Measurements from ENCODE around the gene ITPRIPL2. TPM values are rescaled to one million over a fixed set of nuclear protein-coding genes. Genes with fewer than 3 reads are reported as not detected.

The ITPRIPL2 gene
- 24.6 TPM for total RNA-seq
- long read RNA-seq, full-length matches to known transcripts: 25 of 25 reads
- long read RNA-seq, partial matches to known transcripts: 0 of 25 reads
- long read RNA-seq, other reads (novel, unspliced or antisense): 0 of 25 reads

DNA sequence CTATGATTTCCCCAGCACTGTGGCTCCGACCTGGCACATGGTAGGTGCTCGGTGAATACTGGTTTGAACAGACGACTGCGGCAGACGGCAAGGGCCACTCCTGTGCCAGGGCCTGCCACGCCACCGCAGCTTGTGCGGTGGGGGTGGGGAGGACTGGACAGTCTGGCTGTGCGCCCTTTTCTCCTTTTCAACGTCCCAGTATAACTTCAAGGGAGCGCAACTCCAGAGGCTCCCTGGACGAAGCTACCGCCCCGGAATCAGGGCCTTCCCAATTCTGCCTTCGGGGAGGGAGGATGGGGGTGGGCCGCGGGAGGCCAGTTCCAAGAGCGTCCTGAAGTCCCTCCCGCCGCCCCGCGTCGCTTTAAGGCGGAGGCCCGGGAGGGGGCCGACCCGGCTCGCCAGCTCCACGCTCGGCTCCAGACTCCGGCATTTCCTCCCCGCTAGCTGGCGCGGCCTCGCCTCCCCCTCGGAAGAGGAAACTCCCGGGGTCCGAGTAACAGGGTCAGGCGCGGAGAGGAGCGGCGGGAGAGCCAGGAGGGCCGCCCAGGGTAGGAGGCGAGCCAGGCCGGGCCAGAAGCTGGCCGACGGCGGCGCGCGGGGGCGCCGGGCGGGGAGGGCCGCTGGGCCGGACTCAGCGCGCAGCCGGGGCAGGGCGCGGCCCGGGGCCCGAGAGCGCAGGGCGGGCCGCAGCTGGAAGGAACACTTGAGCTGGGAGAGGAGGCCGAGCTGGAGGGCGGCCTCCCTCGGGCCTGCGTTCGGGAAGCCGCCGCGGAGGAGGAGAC lies at the start of gene ITPRIPL2:
TSS of gene ITPRIPL2 (plus strand) at position 388 of the 782 bp plus-strand sequence. CDS start 498 bp downstream, outside the sequence.
- intact Hi-C loops (cut with DNase I): loop anchor here (2.0 kb wide), 1 partner anchor 17 kb away; no protein-coding TSS in a partner anchor
- DNase-seq (ENCODE audit: low spot score): peak; percentile 91

DNA sequence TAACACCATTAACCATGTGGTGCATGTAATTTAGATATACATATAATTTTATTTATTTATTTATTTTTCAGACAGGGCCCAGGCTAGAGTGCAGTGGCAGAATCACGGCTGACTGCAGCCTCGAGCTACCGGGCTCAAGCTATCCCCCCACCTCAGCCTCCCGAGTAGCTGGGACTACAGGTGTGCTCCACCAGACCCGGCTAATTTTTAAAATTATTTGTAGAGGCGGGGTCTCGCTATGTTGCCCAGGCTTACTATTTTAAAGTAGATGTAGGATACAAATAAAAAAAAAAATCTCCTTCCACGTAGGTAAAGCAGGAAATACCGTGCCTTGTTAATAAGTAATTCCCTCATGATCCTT lies 46.8 kb upstream of the ITPRIPL2 start:
- intact Hi-C loops (cut with DNase I): loop anchor here (10.0 kb wide), 1 partner anchor 262 kb away; the partner anchor contains the start of gene ARL6IP1
- DNase-seq (ENCODE audit: low spot score): no peak

- peak; percentile 99 for DNase-seq (ENCODE audit: low spot score)
- intact Hi-C loops (cut with DNase I): loop anchor here (10.0 kb wide), 1 partner anchor 263 kb away; the partner anchor contains the start of gene ARL6IP1
Observed at GRCh38 chr16:19067349-19068236, 46.2 kb upstream of the ITPRIPL2 start, which contains the start of gene COQ7. Gene COQ7, plus strand, starts transcription at chr16:19067614. Its CDS starts 51 bp downstream, at chr16:19067665.

DNA sequence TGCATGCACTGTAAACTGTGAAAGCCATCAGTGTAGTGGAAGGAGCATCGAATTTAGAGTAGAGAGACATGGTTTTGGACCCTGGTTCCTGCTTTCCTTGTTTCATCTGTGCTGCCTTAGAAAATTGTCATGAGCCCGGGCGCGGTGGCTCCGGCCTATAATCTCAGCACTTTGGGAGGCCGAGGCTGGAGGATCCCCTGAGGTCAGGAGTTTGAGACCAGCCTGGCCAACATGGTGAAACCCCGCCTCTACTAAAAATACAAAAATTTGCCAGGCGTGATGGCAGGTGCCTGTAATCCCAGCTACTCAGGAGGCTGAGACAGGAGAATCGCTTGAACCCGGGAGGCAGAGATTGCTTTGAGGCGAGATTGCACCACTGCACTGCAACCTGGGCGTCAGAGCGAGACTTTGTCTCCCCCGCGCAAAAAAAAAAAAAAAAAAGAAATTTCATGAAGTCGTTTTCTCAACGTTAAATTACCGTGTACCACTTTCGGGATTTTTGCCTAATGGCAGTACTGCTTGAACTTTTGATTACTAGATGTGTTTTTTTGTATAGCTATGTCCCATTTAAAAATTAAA lies 45.4 kb upstream of the ITPRIPL2 start:
- intact Hi-C loops (cut with DNase I): loop anchor here (10.0 kb wide), 1 partner anchor 264 kb away; the partner anchor contains the start of gene ARL6IP1
- no peak for DNase-seq (ENCODE audit: low spot score)

- no peak for DNase-seq (ENCODE audit: low spot score)
- intact Hi-C loops (cut with DNase I): loop anchor here (2.0 kb wide), 1 partner anchor 89 kb away; the partner anchor contains the start of gene TMC7
Observed at GRCh38 chr16:19071811-19072777, 41.7 kb upstream of the ITPRIPL2 start.

GRCh38 chr16:19073344-19073743 lies 40.4 kb upstream of the ITPRIPL2 start:
- DNase-seq (ENCODE audit: low spot score): no peak
- intact Hi-C loops (cut with DNase I): loop anchor here (2.0 kb wide), 1 partner anchor 91 kb away; the partner anchor contains the start of gene TMC7

- intact Hi-C loops (cut with DNase I): loop anchor here (2.0 kb wide), 1 partner anchor 91 kb away; the partner anchor contains the start of gene TMC7
- no peak for DNase-seq (ENCODE audit: low spot score)
Observed at GRCh38 chr16:19073863-19074262, 39.9 kb upstream of the ITPRIPL2 start.

DNA sequence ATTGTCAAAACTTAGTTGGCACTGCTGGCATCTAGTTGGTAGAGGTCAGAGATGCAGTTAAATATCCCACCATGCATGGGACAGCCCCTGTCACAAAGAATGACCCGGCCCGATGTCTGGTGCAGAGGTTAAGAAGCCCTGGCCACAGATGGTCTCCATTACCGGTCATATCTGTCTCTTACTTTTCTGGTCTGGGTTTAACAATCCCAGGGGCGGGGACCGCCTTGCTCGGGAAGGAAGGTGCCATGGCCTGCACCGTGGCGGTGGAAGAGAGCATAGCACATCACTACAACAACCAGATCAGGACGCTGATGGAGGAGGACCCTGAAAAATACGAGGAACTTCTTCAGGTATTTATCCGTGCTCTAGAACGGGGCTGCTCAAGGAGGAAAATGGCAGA lies 38.3 kb upstream of the ITPRIPL2 start:
- intact Hi-C loops (cut with DNase I): no loop called here
- DNase-seq (ENCODE audit: low spot score): no peak

DNA sequence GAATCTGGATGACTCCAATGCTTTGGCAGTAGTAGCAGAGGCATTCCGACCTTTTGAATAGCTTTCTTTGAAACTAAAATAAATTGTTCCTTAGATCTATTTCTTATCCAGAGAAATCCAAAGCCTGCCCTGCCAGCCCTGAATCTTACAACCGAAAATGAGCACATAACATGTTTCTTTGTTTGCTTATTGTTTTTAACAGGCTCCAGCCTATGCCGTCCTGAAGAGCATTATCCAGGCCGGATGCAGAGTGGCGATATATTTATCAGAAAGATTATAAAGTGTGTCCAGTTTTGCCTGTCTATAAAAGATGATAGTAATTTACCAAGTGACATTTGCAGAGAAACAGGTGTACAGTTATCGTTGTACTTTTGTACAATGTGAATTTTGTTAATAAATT lies 35.9 kb upstream of the ITPRIPL2 start:
- intact Hi-C loops (cut with DNase I): no loop called here
- no peak for DNase-seq (ENCODE audit: low spot score)

- intact Hi-C loops (cut with DNase I): no loop called here
- no peak for DNase-seq (ENCODE audit: low spot score)
Observed at GRCh38 chr16:19083670-19084069, 30.1 kb upstream of the ITPRIPL2 start.

DNA sequence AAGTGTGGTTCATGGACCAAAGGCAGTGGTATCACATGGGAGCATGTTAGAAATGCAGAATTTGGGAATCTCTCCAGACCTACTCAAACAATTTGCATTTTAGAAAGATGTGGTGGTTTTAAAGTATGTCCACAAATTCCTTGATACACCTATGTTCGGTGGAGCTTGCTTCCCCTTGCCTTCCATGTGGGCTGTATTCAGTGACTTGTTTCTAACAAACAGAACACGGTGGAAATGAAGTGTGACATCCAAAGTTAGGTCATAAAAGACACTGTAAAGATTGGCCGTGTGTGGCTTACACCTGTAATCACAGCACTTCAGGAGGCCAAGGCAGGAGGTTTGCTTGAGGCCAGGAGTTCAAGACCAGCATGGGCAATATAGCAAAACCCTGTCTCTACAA lies 29.6 kb upstream of the ITPRIPL2 start:
- intact Hi-C loops (cut with DNase I): no loop called here
- no peak for DNase-seq (ENCODE audit: low spot score)

- no peak for DNase-seq (ENCODE audit: low spot score)
- intact Hi-C loops (cut with DNase I): no loop called here
Observed at GRCh38 chr16:19084879-19085278, 28.9 kb upstream of the ITPRIPL2 start.

- intact Hi-C loops (cut with DNase I): loop anchor here (1.0 kb wide), 2 partner anchors 290 to 417 kb away; no protein-coding TSS in a partner anchor
- no peak for DNase-seq (ENCODE audit: low spot score)
Observed at GRCh38 chr16:19085679-19086200, 28.0 kb upstream of the ITPRIPL2 start.

DNA sequence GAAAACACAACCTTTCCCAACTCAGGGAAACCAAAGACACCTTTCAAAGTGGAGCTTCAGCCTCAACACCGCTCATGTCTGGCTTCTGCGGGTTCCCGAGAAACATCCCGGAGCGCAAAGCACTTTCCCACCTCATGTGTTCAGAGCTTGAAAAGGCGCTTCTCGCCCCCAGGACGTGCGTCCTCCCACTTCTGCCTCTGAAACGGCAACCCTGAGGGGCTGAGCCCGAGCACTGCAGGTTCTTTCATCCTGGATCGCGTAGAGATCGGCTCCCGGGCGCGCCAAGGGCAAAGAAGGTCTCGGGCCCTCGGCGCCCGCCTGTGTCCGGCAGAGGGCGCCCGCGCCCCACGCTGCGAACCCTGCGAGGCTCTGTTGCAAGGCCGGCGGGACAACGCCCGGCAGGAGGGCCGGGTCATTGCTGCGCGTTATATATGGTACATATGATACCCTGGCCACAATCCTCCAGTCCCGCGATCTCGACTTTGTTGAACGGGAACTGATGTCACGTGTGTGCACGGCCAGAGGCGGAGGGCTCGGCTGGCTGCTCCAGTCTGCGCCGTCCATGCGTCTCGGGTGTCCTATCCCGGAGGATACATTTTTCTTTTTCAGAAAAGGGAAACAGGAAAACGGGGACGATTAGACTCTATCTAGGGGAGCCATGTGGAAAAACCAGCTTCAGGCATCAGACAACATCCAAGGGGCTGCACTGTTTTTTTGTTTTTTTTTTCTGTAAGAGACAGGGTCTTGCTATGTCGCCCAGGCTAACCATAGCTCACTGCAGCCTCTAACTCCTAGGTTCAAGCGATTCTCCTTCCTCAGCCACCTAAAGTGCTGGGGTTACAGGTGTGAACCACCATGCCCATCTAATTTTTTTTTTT lies 27.2 kb upstream of the ITPRIPL2 start:
- DNase-seq (ENCODE audit: low spot score): peak; percentile 95
- intact Hi-C loops (cut with DNase I): loop anchor here (1.0 kb wide), 2 partner anchors 289 to 416 kb away; no protein-coding TSS in a partner anchor

DNA sequence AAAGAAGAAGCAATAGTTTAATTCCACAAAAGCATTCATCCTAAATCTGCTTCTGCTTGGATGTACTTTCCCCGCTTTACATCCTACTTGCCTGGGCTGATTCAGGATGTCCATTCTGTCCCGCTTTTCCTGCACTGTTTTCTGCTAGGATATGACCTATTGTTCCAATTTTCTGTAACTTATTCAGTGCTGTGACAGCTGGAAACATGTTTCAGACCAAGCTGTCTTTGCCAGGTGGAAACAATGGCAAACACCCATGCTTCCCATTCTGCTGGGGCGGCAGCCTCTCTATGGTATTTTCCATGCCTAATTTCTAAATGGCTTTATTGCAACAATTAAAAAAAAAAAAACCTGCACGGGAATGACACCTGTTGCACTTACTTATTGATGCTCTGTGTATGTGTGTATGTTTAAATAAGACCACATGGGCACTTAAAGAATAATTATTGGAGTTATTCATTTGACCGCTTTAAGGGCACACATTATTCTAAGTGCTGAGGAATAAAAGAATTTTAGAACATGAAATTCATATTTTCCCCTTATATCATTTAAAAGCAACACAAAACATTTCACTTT lies 25.3 kb upstream of the ITPRIPL2 start:
- no peak for DNase-seq (ENCODE audit: low spot score)
- intact Hi-C loops (cut with DNase I): no loop called here

DNA sequence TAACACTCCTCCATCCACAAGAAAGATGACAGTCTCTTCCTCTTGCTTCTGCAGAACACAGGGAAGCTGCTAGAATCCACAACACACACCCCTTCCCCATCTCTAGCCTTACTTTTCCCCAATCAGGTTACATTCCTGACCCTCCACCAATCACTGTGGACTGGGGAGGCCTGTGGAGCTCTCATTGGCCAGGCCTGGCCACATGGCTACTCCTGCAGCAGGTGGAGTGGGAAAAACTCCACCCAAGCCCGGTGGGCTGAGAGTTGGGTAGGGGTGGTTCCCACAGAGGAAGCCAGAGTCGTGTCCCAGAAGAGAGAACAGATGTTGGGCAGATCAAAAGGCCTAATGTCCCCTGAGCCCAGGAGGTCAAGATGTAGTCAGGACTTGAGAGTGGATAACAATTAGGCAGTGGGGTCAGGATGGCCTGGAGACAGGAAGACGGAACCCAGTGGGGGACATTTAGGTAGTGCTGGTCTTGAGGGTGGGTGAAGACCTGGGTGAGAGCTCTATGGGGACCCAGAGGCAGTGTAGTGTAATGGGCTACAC lies 24.3 kb upstream of the ITPRIPL2 start:
- no peak for DNase-seq (ENCODE audit: low spot score)
- intact Hi-C loops (cut with DNase I): no loop called here

All from cardiac septum (tissue), 1 donor.